ENCODE data around the gene FGB.

- TF ChIP-seq POLR2A (IDR thresholded peaks at IDR 0.05; ENCODE audit: low read depth, low read length), result no peak
- TF ChIP-seq CTCF (IDR thresholded peaks at IDR 0.05; ENCODE audit: extremely low read depth in 1 of 2, insufficient read depth in 1 of 2, low read depth in 1 of 2, low read length in 2 of 2), result no peak
- TF ChIP-seq POLR2AphosphoS5 (IDR thresholded peaks at IDR 0.05; ENCODE audit: insufficient read depth, low read depth, low read length), result no peak
- no peak for TF ChIP-seq JUN (IDR thresholded peaks at IDR 0.05; ENCODE audit: borderline replicate concordance, insufficient read depth, insufficient read length, low read depth)
Measured at GRCh38 chr4:154573190-154573870, 10.5 kb downstream of the FGB start.

All from endothelial cell of umbilical vein (primary cell).